GM23248 (cell line): ENCODE results near the gene CACHD1.

Experiments used
- EZH2 ChIP-seq: fragments of 200-600 bp; sonication (generic); IDR thresholded peaks from 2 replicates; pipeline ENCODE4 v1.6.1; 2018; ENCODE audit warnings: antibody characterized with exemption, mild to moderate bottlenecking; ENCODE audit not compliant: insufficient read depth, poor library complexity, severe bottlenecking
- EZH2phosphoT487 ChIP-seq: fragments of 200-600 bp; sonication (generic); IDR thresholded peaks from 2 replicates; pipeline ENCODE4 v1.6.1; 2018; ENCODE audit warnings: antibody characterized with exemption, moderate library complexity, mild to moderate bottlenecking, low read depth; ENCODE audit not compliant: insufficient read depth

- no peak for TF ChIP-seq EZH2
- no peak for TF ChIP-seq EZH2phosphoT487
Measured at GRCh38 chr1:64517640-64518039, 47.7 kb downstream of the CACHD1 start.
